Measurements from ENCODE around the gene DDI1.

GRCh38 chr11:104076455-104076854 lies 40.0 kb downstream of the DDI1 start:
- TF ChIP-seq, protein P1, sequence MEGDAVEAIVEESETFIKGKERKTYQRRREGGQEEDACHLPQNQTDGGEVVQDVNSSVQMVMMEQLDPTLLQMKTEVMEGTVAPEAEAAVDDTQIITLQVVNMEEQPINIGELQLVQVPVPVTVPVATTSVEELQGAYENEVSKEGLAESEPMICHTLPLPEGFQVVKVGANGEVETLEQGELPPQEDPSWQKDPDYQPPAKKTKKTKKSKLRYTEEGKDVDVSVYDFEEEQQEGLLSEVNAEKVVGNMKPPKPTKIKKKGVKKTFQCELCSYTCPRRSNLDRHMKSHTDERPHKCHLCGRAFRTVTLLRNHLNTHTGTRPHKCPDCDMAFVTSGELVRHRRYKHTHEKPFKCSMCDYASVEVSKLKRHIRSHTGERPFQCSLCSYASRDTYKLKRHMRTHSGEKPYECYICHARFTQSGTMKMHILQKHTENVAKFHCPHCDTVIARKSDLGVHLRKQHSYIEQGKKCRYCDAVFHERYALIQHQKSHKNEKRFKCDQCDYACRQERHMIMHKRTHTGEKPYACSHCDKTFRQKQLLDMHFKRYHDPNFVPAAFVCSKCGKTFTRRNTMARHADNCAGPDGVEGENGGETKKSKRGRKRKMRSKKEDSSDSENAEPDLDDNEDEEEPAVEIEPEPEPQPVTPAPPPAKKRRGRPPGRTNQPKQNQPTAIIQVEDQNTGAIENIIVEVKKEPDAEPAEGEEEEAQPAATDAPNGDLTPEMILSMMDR (conservative IDR thresholded peaks at IDR 0.05; ENCODE audit: low read depth, low read length): no peak
- no peak for TF ChIP-seq EZH2 (IDR thresholded peaks at IDR 0.05; ENCODE audit: low read length, unreplicated experiment)

Measured in PC-3 (cell line).